Measurements from ENCODE around the gene SEMA3C.

GRCh38 chr7:80870813-80871212, 48.0 kb downstream of the SEMA3C start:
- TF ChIP-seq YY1 (IDR thresholded peaks at IDR 0.05; ENCODE audit: low read depth) (no peak), ZBTB7A (IDR thresholded peaks at IDR 0.05; ENCODE audit: low read depth) (no peak), NFIC (IDR thresholded peaks at IDR 0.05) (no peak), REST (IDR thresholded peaks at IDR 0.05; ENCODE audit: low read depth) (no peak), TEAD4 (IDR thresholded peaks at IDR 0.05) (no peak), EP300 (IDR thresholded peaks at IDR 0.05; ENCODE audit: borderline replicate concordance) (no peak)

All from Ishikawa (cell line).